Measurements from ENCODE around the gene DHRS9.

DNA sequence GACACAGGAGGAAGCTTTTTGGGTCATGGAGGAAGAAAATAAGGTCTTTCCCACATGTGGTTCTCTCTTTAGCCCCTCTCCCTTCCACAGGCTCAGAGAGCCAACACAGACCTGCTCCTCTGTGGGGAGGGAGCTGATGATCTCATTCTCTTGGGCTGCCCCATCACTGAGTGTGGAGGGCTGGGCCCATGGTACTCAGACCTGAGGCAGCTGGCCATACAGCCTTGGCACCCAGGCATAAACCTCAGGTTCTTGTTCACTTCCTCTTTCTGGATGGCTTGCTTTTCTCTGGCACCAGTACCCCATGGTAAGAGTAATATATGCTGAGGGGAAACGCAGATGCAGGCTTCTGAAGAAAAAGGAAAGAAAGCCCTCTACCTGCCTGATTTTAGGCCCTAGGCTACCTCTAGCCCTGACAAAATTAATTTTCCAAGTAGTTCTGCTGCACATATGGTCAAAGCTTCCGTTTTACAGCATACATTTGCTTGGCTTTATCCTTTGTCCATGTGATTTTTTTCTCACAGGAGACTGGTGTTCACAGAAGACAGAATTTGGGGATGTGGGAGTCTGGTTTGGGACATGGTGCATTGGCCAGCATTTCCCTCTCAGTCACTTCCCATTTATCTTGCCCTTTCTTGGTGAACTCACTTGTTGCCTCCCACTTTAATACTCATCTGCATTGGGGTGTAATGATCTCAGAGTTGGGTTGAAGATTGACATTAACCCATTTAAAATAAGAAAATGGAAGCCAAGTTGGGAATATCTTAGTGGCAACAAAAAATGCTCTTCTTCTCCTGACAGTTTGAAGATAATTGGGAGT is 11.1 kb downstream of the DHRS9 start:
- TF ChIP-seq, protein P1, sequence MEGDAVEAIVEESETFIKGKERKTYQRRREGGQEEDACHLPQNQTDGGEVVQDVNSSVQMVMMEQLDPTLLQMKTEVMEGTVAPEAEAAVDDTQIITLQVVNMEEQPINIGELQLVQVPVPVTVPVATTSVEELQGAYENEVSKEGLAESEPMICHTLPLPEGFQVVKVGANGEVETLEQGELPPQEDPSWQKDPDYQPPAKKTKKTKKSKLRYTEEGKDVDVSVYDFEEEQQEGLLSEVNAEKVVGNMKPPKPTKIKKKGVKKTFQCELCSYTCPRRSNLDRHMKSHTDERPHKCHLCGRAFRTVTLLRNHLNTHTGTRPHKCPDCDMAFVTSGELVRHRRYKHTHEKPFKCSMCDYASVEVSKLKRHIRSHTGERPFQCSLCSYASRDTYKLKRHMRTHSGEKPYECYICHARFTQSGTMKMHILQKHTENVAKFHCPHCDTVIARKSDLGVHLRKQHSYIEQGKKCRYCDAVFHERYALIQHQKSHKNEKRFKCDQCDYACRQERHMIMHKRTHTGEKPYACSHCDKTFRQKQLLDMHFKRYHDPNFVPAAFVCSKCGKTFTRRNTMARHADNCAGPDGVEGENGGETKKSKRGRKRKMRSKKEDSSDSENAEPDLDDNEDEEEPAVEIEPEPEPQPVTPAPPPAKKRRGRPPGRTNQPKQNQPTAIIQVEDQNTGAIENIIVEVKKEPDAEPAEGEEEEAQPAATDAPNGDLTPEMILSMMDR (IDR thresholded peaks at IDR 0.05; ENCODE audit: low read length) = no peak
- TF ChIP-seq EZH2 (optimal IDR thresholded peaks at IDR 0.05; ENCODE audit: low read depth, low read length) = no peak
